Heart left ventricle (tissue), 13 donors: ENCODE data around the gene AGXT.

ENCODE experiments used
- CTCF ChIP-seq, 12 donors: fragments of 200-600 bp; sonication (generic) in 4 of 12; IDR thresholded peaks; one replicate each; pipeline versions ENCODE4 v1.5.0 to v1.8.0; 2018 to 2022; ENCODE audit warnings: antibody characterized with exemption in 12 of 12, mild to moderate bottlenecking in 5 of 12
- POLR2A ChIP-seq, 2 donors: fragments of 450-650 bp; IDR thresholded peaks; one replicate each; pipeline ENCODE4 v1.6.1; 2017; ENCODE audit warnings: antibody characterized with exemption in 2 of 2, mild to moderate bottlenecking in 2 of 2, moderate library complexity in 2 of 2
- donor health status: ischemic (EF 13 %, LVEDD 7.1; RV severe dilation, severe dysfunction).
- donor health status: DM: no; HTN: yes; CAD: no.
- donor health status: DM: no; HTN: no; CAD: no.
- donor health status: ischemic (EF 25% LVEDD 6.9; RV normal size, moderate dysfunction).
- donor health status: ischemic (EF 25% LVEDD 5.7; RV mildly dilated, moderate dysfunction).
- donor health status: ischemic (EF 35%, LVEDD 5.7; RV mildly dilated, moderate dysfunction).
- donor health status: nonischemic (EF 11% LVEDD 7.7; RV severe dilation, severe dysfunction).
- donor health status: DM: yes; HTN: yes; CAD: no.
- donor health status: PGD.
- donor health status: ischemic (EF 29% LVEDD 5.4; RV normal size, mild dysfunction).
- donor health status: nonischemic (EF 23%, LVEDD 6.1; RV moderate dilation, normal function).

GRCh38 chr2:240891492-240892340 is 23.1 kb downstream of the AGXT start:
- no peak for TF ChIP-seq CTCF (IDR thresholded peaks at IDR 0.05)
- TF ChIP-seq POLR2A (IDR thresholded peaks at IDR 0.05), result no peak
